Measurements from ENCODE around the gene GATAD2A.
"Not testable (repeated sequence)": the region's sequence is repeated elsewhere in the genome, so short reads cannot be mapped to it uniquely, and the experiment has no call there.

The GATAD2A gene

GRCh38 chr19:19468424-19469050 lies 63.1 kb downstream of the GATAD2A start:
- DNase-seq: no peak

GRCh38 chr19:19470579-19470978 lies 65.1 kb downstream of the GATAD2A start:
- DNase-seq: no peak

DNA sequence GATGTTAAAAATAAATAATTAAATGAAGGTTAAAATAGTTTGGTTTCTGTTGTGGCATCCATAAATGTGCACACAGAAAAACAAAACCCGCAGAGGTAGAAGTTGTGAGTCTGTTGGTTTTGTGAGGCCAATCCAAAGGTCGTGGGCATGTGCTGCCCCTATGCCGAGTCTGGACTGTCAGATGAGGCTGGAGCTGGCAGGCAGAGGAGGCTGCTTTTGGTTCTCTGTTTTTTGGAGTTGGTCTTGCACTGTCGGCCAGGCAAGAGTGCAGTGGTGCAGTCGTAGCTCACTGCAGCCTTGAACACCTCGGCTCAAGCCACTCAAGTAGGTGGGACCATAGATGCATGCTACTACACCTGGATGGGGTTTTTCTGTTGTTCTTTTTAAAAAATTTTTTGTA lies 66.2 kb downstream of the GATAD2A start:
- DNase-seq: no peak

GRCh38 chr19:19472106-19472505 lies 66.6 kb downstream of the GATAD2A start:
- DNase-seq: not testable (repeated sequence)

DNA sequence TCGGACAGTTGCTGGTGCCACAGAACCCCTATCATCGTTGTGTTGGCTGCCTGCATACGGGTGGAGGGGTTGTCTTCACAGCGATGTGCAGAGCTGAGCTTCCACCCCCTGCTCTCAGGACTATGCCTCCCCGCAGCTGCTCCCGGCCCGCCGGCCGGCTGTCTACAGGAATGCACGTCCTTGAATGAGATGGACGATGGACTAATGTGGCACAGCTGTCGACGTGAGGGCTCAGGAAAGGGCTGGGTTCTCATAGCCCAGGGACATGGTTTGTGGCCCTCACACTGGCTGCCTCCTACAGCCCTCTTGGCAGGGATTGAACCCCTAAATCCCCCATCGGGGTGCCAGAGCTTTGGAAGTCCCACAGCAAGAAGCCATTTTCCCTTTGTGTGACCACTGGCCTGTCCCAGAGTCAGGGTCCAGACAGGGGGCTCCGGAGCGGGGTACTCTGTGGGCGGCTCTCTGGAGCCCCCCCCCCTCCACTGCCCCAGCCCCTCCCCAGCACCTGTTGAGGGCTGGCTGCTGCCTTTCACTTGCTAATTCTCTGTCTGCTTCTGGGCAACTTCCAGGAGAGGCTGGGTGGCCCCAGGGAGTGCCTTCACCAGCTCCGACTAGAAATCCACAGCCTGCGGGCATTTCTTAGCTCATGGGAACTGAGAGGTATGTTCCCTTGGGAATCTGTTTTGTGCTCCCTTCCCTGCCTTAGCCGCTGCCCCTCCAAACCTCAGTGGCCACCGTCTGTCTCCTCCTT lies 69.7 kb downstream of the GATAD2A start:
- DNase-seq: no peak

DNA sequence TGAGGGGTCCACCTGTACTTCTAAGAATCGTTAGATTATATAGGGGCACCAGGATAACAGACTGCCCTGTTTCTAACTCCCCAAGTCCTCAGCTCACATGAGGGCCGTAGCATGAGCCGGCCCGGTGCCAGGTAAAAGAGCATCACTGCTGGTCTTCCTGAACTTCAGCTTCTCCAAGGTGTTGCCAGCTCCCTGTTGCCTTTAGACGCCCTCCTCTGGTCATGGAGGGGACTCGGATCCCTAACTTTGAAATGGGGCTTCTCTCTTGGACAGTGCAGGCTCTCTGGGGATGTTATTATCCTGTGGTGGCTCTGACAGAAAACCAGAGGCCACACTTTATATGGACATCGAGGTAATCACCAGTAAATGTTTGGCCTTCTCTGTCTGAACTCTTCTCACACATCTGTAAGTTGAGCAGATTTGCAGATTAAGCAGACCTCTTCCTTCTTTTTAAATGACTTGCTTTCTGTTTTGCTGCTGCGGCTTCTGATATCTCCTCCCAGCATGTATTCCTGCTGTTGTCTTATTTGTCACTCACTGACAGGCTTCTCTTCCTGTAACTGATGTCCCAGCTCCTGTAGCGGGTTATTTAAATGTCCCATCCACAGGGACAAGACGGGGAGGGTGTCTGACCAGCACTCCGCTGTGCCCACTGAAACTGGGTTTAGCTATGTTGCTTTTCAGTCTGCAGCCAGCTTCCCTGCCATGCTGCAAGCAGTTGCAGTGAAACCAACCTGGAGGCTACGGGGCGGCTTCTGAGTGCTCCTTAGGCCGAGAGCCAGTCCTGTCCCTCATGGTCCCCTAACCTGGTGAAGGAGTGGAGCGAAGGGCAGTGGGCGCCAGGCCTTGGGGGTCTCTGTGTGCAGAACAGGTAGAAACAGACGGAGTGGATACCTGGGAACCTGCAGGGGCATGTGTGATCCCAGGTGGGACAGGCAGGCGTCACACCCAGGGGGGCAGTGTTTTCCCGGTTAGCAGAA lies 70.7 kb downstream of the GATAD2A start:
- no peak for DNase-seq

GRCh38 chr19:19477705-19478383 lies 72.4 kb downstream of the GATAD2A start:
- no peak for DNase-seq

DNA sequence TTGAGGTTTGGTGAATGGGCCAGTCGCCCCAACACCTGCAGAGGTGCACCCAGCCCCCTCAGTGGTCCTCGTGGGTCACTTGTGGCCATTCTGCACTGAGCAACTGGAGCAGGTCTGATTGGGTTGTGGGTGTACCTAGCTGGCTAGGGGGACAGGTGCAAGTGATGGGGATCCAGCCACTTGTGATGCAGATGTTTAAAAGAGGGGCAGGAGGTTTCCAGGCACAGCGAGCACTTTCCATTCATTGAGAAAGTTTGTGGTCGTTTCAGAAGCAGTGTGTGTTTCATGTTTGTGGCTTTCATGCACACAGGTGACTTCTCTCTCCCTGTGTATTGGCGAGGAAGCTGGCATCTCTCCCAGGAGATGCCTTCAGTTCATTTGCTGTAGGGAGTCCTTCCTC lies 75.2 kb downstream of the GATAD2A start:
- DNase-seq: no peak

GRCh38 chr19:19482809-19483596 lies 77.5 kb downstream of the GATAD2A start:
- no peak for DNase-seq

GRCh38 chr19:19485161-19485997 lies 79.9 kb downstream of the GATAD2A start:
- no peak for DNase-seq

DNA sequence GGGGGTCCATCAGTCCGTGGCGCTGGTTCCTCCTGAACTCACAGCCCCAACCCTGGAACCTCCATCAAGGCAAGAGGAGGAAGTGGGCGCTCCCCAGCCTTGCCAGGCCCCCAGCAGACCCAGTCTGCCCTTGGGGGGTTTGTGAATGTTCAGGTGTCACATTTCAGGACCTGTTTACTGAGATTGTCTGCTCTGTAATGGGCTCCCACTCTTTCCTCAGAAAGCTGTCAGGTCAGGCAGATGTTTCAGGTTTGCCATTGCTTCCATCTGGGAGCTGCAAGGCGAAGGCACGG lies 80.5 kb downstream of the GATAD2A start:
- DNase-seq: no peak

DNA sequence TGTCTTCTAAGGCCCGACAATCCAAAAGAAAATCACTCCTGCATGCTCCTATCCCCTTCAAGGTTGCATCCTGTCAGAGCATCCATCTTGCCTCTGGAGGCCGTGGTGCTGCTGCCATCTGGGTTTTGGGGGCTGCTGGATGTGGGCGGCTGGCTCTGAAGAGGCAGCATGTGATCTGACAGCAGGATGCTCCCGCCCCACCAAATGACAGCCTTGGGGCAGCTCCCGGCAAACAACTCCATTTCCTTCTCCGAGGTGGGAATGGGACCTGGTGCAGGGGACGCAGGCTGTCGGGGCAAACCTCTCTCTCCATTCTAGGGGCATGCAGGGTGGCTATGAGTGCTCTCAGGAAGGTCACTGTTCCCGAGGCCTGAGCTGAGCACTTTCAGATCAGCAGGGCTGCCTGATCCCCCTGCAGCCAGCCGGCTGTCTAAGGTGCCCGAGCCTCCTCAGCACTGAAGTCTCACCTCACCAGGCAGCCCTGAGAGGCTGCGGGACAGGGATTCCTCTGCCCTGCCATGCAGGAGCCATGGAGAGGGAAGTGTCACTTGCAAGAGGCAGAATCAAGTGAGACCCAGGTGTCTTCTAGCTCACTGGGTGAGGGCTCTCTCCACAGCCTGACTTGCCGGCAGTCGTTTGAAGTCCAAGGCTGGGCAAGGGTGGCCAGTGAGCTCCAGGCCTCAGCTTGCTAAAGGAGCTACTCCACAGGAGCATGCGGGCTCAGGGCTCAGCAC lies 81.0 kb downstream of the GATAD2A start:
- no peak for DNase-seq

DNA sequence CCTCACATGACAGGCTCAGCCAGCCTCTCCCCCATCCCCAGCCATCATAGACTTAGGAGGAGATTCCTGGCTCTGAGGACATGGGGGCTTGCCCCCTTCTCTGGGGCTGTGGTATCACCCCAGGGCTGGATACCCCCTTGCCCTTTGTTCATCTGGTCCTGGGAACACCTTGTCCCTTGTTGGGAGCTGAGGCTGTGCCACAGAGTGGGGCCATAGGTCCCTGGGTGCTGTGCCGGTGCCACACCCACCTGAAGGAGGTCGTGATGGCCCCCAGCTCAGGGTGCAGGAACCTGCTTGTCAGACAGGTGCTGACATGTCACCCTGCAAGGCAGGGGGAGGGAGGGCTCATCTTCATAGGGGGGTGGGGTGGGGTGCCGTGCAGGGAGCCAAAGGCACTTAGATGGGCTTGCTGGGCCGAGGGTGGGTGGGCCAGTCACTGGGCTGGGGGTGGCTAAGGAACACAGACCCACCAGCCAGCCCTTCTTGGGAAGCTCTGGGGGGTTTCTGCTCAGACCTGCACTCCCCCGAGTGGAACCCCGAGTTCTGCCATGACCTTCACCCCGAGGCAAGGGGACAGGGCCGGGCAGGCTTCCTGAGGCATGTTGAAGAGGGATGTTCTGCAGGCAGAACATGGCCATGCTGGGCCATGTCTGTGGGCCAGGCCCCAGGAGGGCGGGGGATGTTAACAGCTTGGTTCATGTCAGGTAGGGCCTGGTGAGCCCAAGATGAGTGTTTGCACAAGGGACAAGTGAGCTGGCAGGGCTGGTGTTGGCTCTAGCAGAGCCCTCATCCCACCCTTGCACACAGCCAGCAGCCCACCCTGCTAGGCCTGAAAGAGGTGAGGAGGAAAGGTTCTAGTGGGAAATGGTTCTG lies 81.8 kb downstream of the GATAD2A start:
- DNase-seq: no peak

GRCh38 chr19:19487950-19488874 lies 82.7 kb downstream of the GATAD2A start:
- DNase-seq: no peak

GRCh38 chr19:19488875-19489690 lies 83.6 kb downstream of the GATAD2A start:
- peak; percentile 76 to 77 for DNase-seq

- DNase-seq: no peak
Observed at GRCh38 chr19:19489804-19490204, 84.3 kb downstream of the GATAD2A start.

DNA sequence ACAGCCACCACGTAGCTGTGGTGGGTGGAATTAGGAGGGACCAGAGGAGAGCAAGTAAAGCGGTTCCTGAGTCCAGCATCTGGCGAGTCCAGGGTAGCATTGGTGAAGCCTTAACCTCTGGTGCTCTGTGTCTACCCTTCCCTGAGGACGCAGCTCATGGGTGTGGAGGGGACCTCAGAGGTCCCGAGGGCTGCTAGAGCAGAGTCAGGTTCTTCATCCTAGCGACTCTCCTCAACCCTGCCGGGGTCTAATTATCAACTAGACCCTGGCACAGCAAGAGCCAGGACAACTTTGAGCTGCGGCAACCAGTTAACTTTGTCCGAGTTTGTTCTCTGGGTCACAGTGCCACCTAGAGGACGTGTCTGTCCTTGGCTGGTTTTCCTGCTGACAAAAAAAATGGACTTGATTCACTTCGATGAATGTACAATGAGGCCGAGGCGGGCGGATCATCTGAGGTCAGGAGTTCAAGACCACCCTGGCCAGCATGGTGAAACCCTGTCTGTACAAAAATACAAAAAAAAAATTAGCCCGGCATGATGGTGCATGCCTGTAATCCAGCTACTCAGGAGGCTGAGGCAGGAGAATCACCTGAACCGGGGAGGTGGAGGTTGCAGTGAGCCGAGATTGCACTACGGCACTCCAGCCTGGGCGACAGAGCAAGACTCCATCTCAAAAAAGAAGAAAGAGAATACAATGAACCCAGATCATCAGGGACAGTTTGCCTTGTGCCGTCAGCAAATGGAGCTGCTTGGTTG lies 84.9 kb downstream of the GATAD2A start:
- DNase-seq: peak; percentile 77 to 80

All from activated CD4-positive, alpha-beta T cell treated with anti-CD3 and anti-CD28 coated beads, Interleukin-2, amount 50 U/mL, for 4 hours (primary cell).